HG02970 (cell line): Measurements from ENCODE around the gene ZNF337.
"Not testable (repeated sequence)": the region's sequence is repeated elsewhere in the genome, so short reads cannot be mapped to it uniquely, and the experiment has no call there.

Experiments
- ATAC-seq: cut with Tn5 transposase; IDR thresholded peaks from one replicate; pipeline ENCODE4 v1.9.1; 2021; ENCODE audit warnings: mild to moderate bottlenecking, moderate library complexity, moderate number of reproducible peaks; ENCODE audit not compliant: unreplicated experiment, low FRiP score

Gene ZNF337

GRCh38 chr20:25695532-25696370 lies 902 bp downstream of the ZNF337 start:
- ATAC-seq: no peak

- no peak for ATAC-seq
Observed at GRCh38 chr20:25692499-25692898, 4.2 kb downstream of the ZNF337 start.

GRCh38 chr20:25690427-25690826 lies 6.2 kb downstream of the ZNF337 start:
- no peak for ATAC-seq

GRCh38 chr20:25686081-25687067 lies 10.3 kb downstream of the ZNF337 start:
- ATAC-seq: no peak

GRCh38 chr20:25685276-25686080 lies 11.2 kb downstream of the ZNF337 start:
- ATAC-seq: peak; percentile 93

GRCh38 chr20:25683826-25684225 lies 12.8 kb downstream of the ZNF337 start:
- ATAC-seq: not testable (repeated sequence)

- no peak for ATAC-seq
Observed at GRCh38 chr20:25683050-25683449, 13.6 kb downstream of the ZNF337 start.

- no peak for ATAC-seq
Observed at GRCh38 chr20:25676164-25676809, 20.4 kb downstream of the ZNF337 start.

- ATAC-seq: no peak
Observed at GRCh38 chr20:25675161-25675560, 21.5 kb downstream of the ZNF337 start.

- no peak for ATAC-seq
Observed at GRCh38 chr20:25672659-25673235, 23.9 kb downstream of the ZNF337 start.

GRCh38 chr20:25669826-25670422 lies 26.7 kb downstream of the ZNF337 start:
- no peak for ATAC-seq

- ATAC-seq: no peak
Observed at GRCh38 chr20:25668446-25668845, 28.2 kb downstream of the ZNF337 start.

- no peak for ATAC-seq
Observed at GRCh38 chr20:25659999-25660398, 36.7 kb downstream of the ZNF337 start.

GRCh38 chr20:25654487-25654886 lies 42.2 kb downstream of the ZNF337 start:
- no peak for ATAC-seq

GRCh38 chr20:25652866-25653265 lies 43.8 kb downstream of the ZNF337 start:
- ATAC-seq: not testable (repeated sequence)

GRCh38 chr20:25644814-25645213 lies 51.8 kb downstream of the ZNF337 start:
- no peak for ATAC-seq

- ATAC-seq: no peak
Observed at GRCh38 chr20:25643716-25644115, 52.9 kb downstream of the ZNF337 start.

- ATAC-seq: no peak
Observed at GRCh38 chr20:25637247-25637646, 59.4 kb downstream of the ZNF337 start.
